ENCODE data around the gene OR2A2. TPM values are rescaled to one million over a fixed set of nuclear protein-coding genes. Genes with fewer than 3 reads are reported as not detected.

The OR2A2 gene

Small RNAs within 50 kb of the gene (small RNA-seq; reads per million reads assigned to genes)
- gene OR2A41P (ENCODE audit: low read depth) = not detected

Data from mesenchymal stem cell (in vitro differentiated cells and primary cell).